RWPE2 (cell line): ENCODE data around the gene ME3.
A peak's percentile ranks its signal among the peaks of the same experiment; 100 is the strongest.

Experiments used
- ATAC-seq: fragments of 200-7000 bp; cut with Tn5 transposase; 3 replicates; pipeline ENCODE4 v1.9.1; 2021; ENCODE audit warnings: low read depth
- DNase-seq: peaks from one replicate; pipeline ENCODE4 v3.0.0-alpha.2; 2020; ENCODE audit warnings: low spot score
- H3K27ac ChIP-seq: fragments of 450-650 bp; 2 replicates; pipeline ENCODE4 v1.5.1; 2017; ENCODE audit warnings: mild to moderate bottlenecking; ENCODE audit not compliant: poor library complexity, severe bottlenecking
- H3K27me3 ChIP-seq: fragments of 250-450 bp; sonication (Bioruptor Pico); 2 replicates; pipeline ENCODE4 v1.5.1; 2021; ENCODE audit warnings: mild to moderate bottlenecking, moderate library complexity; ENCODE audit not compliant: insufficient read depth, poor library complexity, severe bottlenecking
- H3K36me3 ChIP-seq: fragments of 250-450 bp; sonication (Bioruptor Pico); 2 replicates; pipeline ENCODE4 v1.5.1; 2020; ENCODE audit warnings: low read depth, mild to moderate bottlenecking, moderate library complexity
- H3K4me1 ChIP-seq: fragments of 250-450 bp; sonication (Bioruptor Pico); 2 replicates; pipeline ENCODE4 v1.5.1; 2021; ENCODE audit warnings: mild to moderate bottlenecking, moderate library complexity; ENCODE audit not compliant: insufficient read depth, poor library complexity, severe bottlenecking
- H3K4me3 ChIP-seq: fragments of 250-450 bp; sonication (Bioruptor Pico); 2 replicates; pipeline ENCODE4 v1.5.1; 2021; ENCODE audit warnings: mild to moderate bottlenecking, moderate library complexity; ENCODE audit not compliant: severe bottlenecking
- H3K9me3 ChIP-seq: fragments of 250-450 bp; sonication (Bioruptor Pico); 2 replicates; pipeline ENCODE4 v1.5.1; 2021; ENCODE audit warnings: mild to moderate bottlenecking, moderate library complexity; ENCODE audit not compliant: severe bottlenecking
- CTCF ChIP-seq: fragments of 450-650 bp; IDR thresholded peaks from one replicate; pipeline ENCODE4 v1.5.1; 2017; ENCODE audit warnings: mild to moderate bottlenecking, moderate library complexity; ENCODE audit not compliant: poor library complexity, severe bottlenecking

The ME3 gene

DNA sequence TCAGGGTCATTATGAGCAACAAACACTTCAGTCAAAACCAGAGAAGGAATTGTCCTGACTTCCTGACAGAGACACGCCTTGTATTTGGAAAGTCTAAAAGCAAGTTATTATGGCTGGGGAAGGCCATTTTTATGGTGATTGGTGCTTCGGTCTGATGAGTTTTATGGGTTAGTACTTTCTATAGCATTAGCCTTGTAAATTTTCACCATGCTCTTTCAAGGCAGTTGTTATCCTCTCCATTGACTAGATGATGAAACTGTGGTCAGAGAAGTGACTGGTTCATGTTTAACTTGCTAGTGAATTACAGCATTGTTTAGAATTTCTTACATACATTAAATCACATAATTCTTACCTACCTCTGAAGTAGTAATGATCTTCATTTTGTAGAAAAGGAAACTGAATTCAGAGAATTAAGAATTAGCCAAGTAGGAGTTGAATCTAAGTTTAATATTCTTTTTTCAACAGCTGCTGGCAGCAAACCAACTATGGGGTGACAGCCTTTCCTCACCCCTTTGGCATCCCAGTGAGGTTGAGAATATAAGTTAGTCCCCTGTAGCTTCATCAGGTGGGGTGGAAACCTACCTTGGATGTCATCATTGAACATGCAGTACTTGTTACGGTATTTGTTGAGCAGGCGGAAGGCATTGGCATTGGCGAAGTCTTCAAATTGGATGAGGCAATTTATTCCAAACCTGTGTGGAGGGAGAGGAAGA is 207.8 kb downstream of the ME3 start:
- Histone ChIP-seq H3K27me3 (no peaks in the 10 kb centered on the region), H3K4me1 (peaks cover 20% of the 10 kb centered on the region), H3K4me3 (no peak overlapping the region), H3K9me3 (no peaks in the 10 kb centered on the region), H3K36me3 (no peaks in the 10 kb centered on the region), H3K27ac (no peak overlapping the region)
- DNase-seq = no peak
- no peak for ATAC-seq
- TF ChIP-seq CTCF = no peak

DNA sequence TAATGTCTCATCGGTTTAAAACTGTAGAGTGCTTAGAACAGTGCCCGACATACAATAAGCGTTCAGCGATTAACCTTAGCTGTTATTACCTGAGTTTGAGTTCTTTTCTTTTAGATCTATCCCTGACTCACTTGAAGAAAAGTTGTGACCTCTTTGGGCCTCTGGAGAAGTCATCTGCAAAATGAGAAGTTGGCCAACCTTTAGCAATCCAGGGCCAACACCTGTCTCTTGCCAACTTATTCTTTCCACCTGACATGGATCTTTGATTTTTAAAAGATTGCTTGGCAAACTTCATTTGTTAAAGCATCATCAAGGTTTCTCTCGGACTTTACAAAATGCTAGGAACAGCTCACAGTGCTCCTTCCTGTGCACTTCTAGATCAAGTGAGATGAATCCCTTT is 208.5 kb downstream of the ME3 start:
- Histone ChIP-seq H3K4me1 (peaks cover 27% of the 10 kb centered on the region), H3K9me3 (no peaks in the 10 kb centered on the region), H3K36me3 (no peaks in the 10 kb centered on the region), H3K27ac (peak overlapping the region; percentile 28), H3K4me3 (no peak overlapping the region), H3K27me3 (no peaks in the 10 kb centered on the region)
- no peak for DNase-seq
- no peak for ATAC-seq
- no peak for TF ChIP-seq CTCF

DNA sequence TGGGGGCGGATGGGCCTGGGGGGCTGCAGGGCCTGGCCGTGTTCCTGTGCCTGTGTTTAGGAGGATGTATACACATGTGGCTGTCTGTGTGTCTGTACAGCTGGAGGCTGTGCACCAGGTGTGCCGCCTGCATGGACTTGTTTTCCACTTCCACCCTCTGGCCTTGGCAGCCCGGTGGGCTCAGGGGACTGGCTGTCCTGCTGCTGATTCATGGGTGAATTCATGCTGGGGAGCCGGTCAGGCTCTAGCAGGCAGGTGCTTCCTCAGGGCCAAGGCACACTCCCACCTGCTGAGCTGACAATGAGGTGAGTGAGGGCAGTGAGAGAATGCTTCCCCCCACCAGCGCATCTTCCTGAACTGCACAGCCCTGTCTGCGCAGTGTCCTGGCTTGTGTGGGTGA is 209.3 kb downstream of the ME3 start:
- Histone ChIP-seq H3K9me3 (no peaks in the 10 kb centered on the region), H3K4me3 (no peak overlapping the region), H3K27ac (peak overlapping the region; percentile 28), H3K4me1 (peaks cover 28% of the 10 kb centered on the region), H3K36me3 (no peaks in the 10 kb centered on the region), H3K27me3 (no peaks in the 10 kb centered on the region)
- no peak for DNase-seq
- TF ChIP-seq CTCF = no peak
- ATAC-seq = peak; percentile 18; the same call in 1 of the 3 replicates

GRCh38 chr11:86461892-86462291 is 210.5 kb downstream of the ME3 start:
- H3K27me3 ChIP-seq = no peaks in the 10 kb centered on the region
- DNase-seq (no peak), ATAC-seq (no peak)
- H3K9me3 ChIP-seq = no peaks in the 10 kb centered on the region
- no peaks in the 10 kb centered on the region for H3K36me3 ChIP-seq
- no peak for TF ChIP-seq CTCF
- peaks cover 28% of the 10 kb centered on the region for H3K4me1 ChIP-seq
- no peak overlapping the region for H3K4me3 ChIP-seq
- no peak overlapping the region for H3K27ac ChIP-seq
